ENCODE measurements around the gene SLC9A9. TPM values are rescaled to one million over a fixed set of nuclear protein-coding genes. Genes with fewer than 3 reads are reported as not detected.

SLC9A9 gene
- total and polyA plus RNA-seq, 2 of the 8 experiments (the other 6 are each of a cell fraction or from before 2014, with no cell fraction given), result 0.48 to 1.1 TPM

DNA sequence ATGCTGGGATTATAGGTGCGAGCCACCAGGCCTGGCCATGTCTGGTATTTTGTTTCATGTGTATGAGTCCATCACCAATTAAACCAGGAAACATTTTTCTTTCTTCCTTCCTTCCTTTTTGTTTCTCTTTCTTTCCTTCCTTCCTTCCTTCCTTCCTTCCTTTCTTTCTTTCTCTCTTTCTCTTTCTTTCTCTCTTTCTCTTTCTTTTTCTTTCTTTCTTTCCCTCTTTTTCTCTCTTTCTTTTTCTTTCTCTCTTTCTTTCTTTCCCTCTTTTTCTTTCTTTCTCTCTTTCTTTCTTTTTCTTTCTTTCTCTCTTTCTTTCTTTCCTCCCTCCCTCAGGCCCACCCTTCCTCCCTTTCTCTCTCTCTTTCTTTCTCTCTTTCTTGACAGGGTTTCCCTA is 83.4 kb downstream of the SLC9A9 start:
- Histone ChIP-seq H2AFZ (ENCODE audit: low read length) (no peak overlapping the region), H3K27ac (ENCODE audit: low read depth, low read length) (no peak overlapping the region), H2BK20ac (ENCODE audit: low read length) (no peak overlapping the region), H2BK12ac (ENCODE audit: low read depth, low read length) (no peak overlapping the region), H2BK120ac (replicated peaks; ENCODE audit: low read depth, low read length) (no peak overlapping the region), H3K79me1 (ENCODE audit: low read depth, low read length) (no peaks in the 10 kb centered on the region), H3K4me1 (replicated peaks in 1 of 4; ENCODE audit: control insufficient read depth in 3 of 4, insufficient read depth in 4 of 4, low read length in 3 of 4) (no peaks in the 10 kb centered on the region), H3K23me2 (ENCODE audit: low read depth, low read length) (no peaks in the 10 kb centered on the region), H4K5ac (ENCODE audit: insufficient read length, low read depth, low read length) (no peak overlapping the region), H3K23ac (ENCODE audit: insufficient read length) (no peak overlapping the region), H3K9ac (replicated peaks in 1 of 4; ENCODE audit: extremely low read depth in 1 of 4, low read depth in 3 of 4, low read length in 3 of 4) (no peak overlapping the region), H2BK15ac (ENCODE audit: low read length) (no peak overlapping the region), H3K14ac (ENCODE audit: insufficient read length) (no peak overlapping the region), H3K4ac (replicated peaks; ENCODE audit: insufficient read length, low read depth, low read length) (no peak overlapping the region), H3K9me3 (ENCODE audit: insufficient read depth in 2 of 2, low read depth in 1 of 2, low read length in 1 of 2) (no peaks in the 10 kb centered on the region), H3K4me2 (ENCODE audit: insufficient read depth in 1 of 2, low read depth in 2 of 2, low read length in 2 of 2) (no peak overlapping the region), H4K8ac (ENCODE audit: extremely low read depth, insufficient read depth, low read length) (no peak overlapping the region), H3K27me3 (replicated peaks in 1 of 4; ENCODE audit: control insufficient read depth in 3 of 4, extremely low read depth in 1 of 4, insufficient read depth in 3 of 4, low read length in 3 of 4) (no peaks in the 10 kb centered on the region), H2BK5ac (ENCODE audit: low read depth, low read length) (no peak overlapping the region), H4K91ac (replicated peaks; ENCODE audit: insufficient read length, low read length) (no peak overlapping the region), H3K36me3 (ENCODE audit: control insufficient read depth in 2 of 4, insufficient read depth in 4 of 4, low read length in 3 of 4) (no peaks in the 10 kb centered on the region), H2AK5ac (ENCODE audit: low read depth, low read length) (no peak overlapping the region), H4K20me1 (replicated peaks in 1 of 2; ENCODE audit: control insufficient read depth in 1 of 2, insufficient read depth in 2 of 2, low read length in 2 of 2) (peaks cover 0 to 2% of the 10 kb centered on the region in 2 experiments), H3K18ac (ENCODE audit: extremely low read depth, low read length) (no peak overlapping the region), H3K79me2 (ENCODE audit: control insufficient read depth in 1 of 2, insufficient read depth in 2 of 2, low read length in 2 of 2) (no peaks in the 10 kb centered on the region), H3K4me3 (ENCODE audit: extremely low read depth in 1 of 4, insufficient read depth in 2 of 4, low read depth in 3 of 4, low read length in 4 of 4) (no peak overlapping the region), H3K56ac (replicated peaks; ENCODE audit: insufficient read length, low read depth, low read length) (no peak overlapping the region)
- ChIA-PET CTCF (ENCODE audit: partially characterized antibody) (interaction anchor here (2.5 kb wide), 1 partner anchor 115 kb away, joined by 20 read pairs; no protein-coding TSS in a partner anchor), POLR2A (ENCODE audit: partially characterized antibody) (no interaction called here)
- DNase-seq (ENCODE audit: low read depth in 1 of 2, low spot score in 2 of 2) (no peak), FAIRE-seq (no peak)
- TF ChIP-seq, protein P1, sequence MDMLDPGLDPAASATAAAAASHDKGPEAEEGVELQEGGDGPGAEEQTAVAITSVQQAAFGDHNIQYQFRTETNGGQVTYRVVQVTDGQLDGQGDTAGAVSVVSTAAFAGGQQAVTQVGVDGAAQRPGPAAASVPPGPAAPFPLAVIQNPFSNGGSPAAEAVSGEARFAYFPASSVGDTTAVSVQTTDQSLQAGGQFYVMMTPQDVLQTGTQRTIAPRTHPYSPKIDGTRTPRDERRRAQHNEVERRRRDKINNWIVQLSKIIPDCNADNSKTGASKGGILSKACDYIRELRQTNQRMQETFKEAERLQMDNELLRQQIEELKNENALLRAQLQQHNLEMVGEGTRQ (IDR thresholded peaks at IDR 0.05; ENCODE audit: low read length), result no peak
- TF ChIP-seq CBX8 (IDR thresholded peaks at IDR 0.05; ENCODE audit: borderline replicate concordance, low read depth, low read length), result no peak
- no peak for TF ChIP-seq POLR2AphosphoS5 (IDR thresholded peaks at IDR 0.05; ENCODE audit: low read depth, low read length)
- no peak for TF ChIP-seq SP2 (IDR thresholded peaks at IDR 0.05; ENCODE audit: low read length)
- no peak for TF ChIP-seq KDM5A (IDR thresholded peaks at IDR 0.05; ENCODE audit: low read length)
- no peak for TF ChIP-seq MAFK (IDR thresholded peaks at IDR 0.05; ENCODE audit: low read depth, low read length)
- no peak for TF ChIP-seq JUN (IDR thresholded peaks at IDR 0.05; ENCODE audit: low read depth, low read length)
- no peak for TF ChIP-seq TEAD4 (IDR thresholded peaks at IDR 0.05; ENCODE audit: low read depth, low read length)
- TF ChIP-seq, protein P2, sequence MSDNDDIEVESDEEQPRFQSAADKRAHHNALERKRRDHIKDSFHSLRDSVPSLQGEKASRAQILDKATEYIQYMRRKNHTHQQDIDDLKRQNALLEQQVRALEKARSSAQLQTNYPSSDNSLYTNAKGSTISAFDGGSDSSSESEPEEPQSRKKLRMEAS (IDR thresholded peaks at IDR 0.05), result no peak
- no peak for TF ChIP-seq CHD1 (IDR thresholded peaks at IDR 0.05; ENCODE audit: low read depth, low read length)
- TF ChIP-seq JUND (IDR thresholded peaks at IDR 0.05; ENCODE audit: low read length), result no peak
- no peak for TF ChIP-seq SIN3A (conservative IDR thresholded peaks at IDR 0.05 in 1 of 2, IDR thresholded peaks at IDR 0.05 in 1 of 2; ENCODE audit: low read depth in 1 of 2, low read length in 2 of 2)
- TF ChIP-seq KDM1A (IDR thresholded peaks at IDR 0.05; ENCODE audit: borderline replicate concordance, low read length), result no peak
- TF ChIP-seq SP1 (IDR thresholded peaks at IDR 0.05; ENCODE audit: low read depth, low read length), result no peak
- no peak for TF ChIP-seq NRF1 (IDR thresholded peaks at IDR 0.05; ENCODE audit: low read depth, low read length)
- WGBS, 2 experiments (ENCODE audit: extremely low coverage in 1 of 2, insufficient coverage in 1 of 2, insufficient read length in 1 of 2, insufficient replicate concordance in 2 of 2, low coverage in 1 of 2, low lambda C conversion rate in 2 of 2, missing lambda C conversion rate in 1 of 2), result 88% methylated on average over 1 of the region's 1 CpG; no CpG with 5 or more reads in 1 of the 2 experiments
